Bladder microvascular endothelial cell (primary cell): ENCODE results near the gene CEP43. TPM values are rescaled to one million over a fixed set of nuclear protein-coding genes. Genes with fewer than 3 reads are reported as not detected.

Experiments used
- total RNA-seq: library from RNA; depleted of rRNA; stranded (reverse); fragments of >200 nt; gene quantifications from 2 replicates; pipeline ENCODE4 v1.2.3, GENCODE V29; 2014

The CEP43 gene, protein sequence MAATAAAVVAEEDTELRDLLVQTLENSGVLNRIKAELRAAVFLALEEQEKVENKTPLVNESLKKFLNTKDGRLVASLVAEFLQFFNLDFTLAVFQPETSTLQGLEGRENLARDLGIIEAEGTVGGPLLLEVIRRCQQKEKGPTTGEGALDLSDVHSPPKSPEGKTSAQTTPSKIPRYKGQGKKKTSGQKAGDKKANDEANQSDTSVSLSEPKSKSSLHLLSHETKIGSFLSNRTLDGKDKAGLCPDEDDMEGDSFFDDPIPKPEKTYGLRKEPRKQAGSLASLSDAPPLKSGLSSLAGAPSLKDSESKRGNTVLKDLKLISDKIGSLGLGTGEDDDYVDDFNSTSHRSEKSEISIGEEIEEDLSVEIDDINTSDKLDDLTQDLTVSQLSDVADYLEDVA
- total RNA-seq, result 11.7 and 16.4 TPM in 2 replicates

GRCh38 chr6:166999145-166999883, at the start of gene CEP43:
Gene CEP43, plus strand, starts transcription at chr6:166999397. Its CDS starts 16 bp downstream, at chr6:166999413.

GRCh38 chr6:166956444-166957086, 42.6 kb upstream of the CEP43 start, which contains the start of gene RNASET2:
Gene RNASET2, minus strand, starts transcription at chr6:166956550. Its CDS starts 368 bp downstream, at chr6:166956182.

Other genes with a start within 250 kb of the CEP43 start
- gene RNASET2, start 42.8 kb upstream of the CEP43 start, total RNA-seq, result 9.7 and 11.1 TPM in 2 replicates
- gene CCR6, start 123.7 kb downstream of the CEP43 start, total RNA-seq, result not detected in 2 replicates
- not detected in 2 replicates for gene GPR31, start 158.6 kb downstream of the CEP43 start, total RNA-seq